ENCODE data around the gene STARD3. TPM values are rescaled to one million over a fixed set of nuclear protein-coding genes. Genes with fewer than 3 reads are reported as not detected.

STARD3 gene
- polyA plus RNA-seq, 1 donor from 2014 or later = 105 TPM

- no peaks in the 10 kb centered on the region for H3F3A ChIP-seq (ENCODE audit: insufficient read depth, low read length, poor library complexity, severe bottlenecking)
- no peak overlapping the region for H2AFZ ChIP-seq (ENCODE audit: low read depth, low read length)
- no peaks in the 10 kb centered on the region for H3K36me3 ChIP-seq (ENCODE audit: insufficient read depth, low read length)
- H3K9me3 ChIP-seq (ENCODE audit: low read length) = no peaks in the 10 kb centered on the region
- H3K27ac ChIP-seq (ENCODE audit: low read length) = no peak overlapping the region
- no peaks in the 10 kb centered on the region for H4K20me1 ChIP-seq (ENCODE audit: insufficient read depth)
- peaks cover 10% of the 10 kb centered on the region for H3K79me2 ChIP-seq (replicated peaks; ENCODE audit: insufficient read depth, low read length)
- TF ChIP-seq EZH2 (IDR thresholded peaks at IDR 0.05; ENCODE audit: borderline replicate concordance, insufficient read depth, low read length, poor library complexity, severe bottlenecking) = no peak
- no peak for TF ChIP-seq POLR2AphosphoS5 (IDR thresholded peaks at IDR 0.05)
- TF ChIP-seq EP300 (conservative IDR thresholded peaks at IDR 0.05; ENCODE audit: poor library complexity, severe bottlenecking) = no peak
- TF ChIP-seq REST (IDR thresholded peaks at IDR 0.05; ENCODE audit: borderline replicate concordance) = no peak
- TF ChIP-seq RAD21 (conservative IDR thresholded peaks at IDR 0.05) = no peak
- no peak for TF ChIP-seq TAF1 (IDR thresholded peaks at IDR 0.05; ENCODE audit: low read depth)
- no peak for TF ChIP-seq CTCF (IDR thresholded peaks at IDR 0.05; ENCODE audit: poor library complexity, severe bottlenecking)
- no peak for TF ChIP-seq SMC3 (conservative IDR thresholded peaks at IDR 0.05; ENCODE audit: poor library complexity)
- TF ChIP-seq MXI1 (conservative IDR thresholded peaks at IDR 0.05; ENCODE audit: poor library complexity, severe bottlenecking) = no peak
- no peak overlapping the region for H3K9ac ChIP-seq (ENCODE audit: low read length)
- no peaks in the 10 kb centered on the region for H3K27me3 ChIP-seq (ENCODE audit: insufficient read depth, low read depth, low read length)
- no peak overlapping the region for H3K4me3 ChIP-seq (ENCODE audit: low read length)
- H3K9me2 ChIP-seq (ENCODE audit: insufficient read depth, low read length) = no peaks in the 10 kb centered on the region
- H3K4me2 ChIP-seq (ENCODE audit: low read length) = no peak overlapping the region
Measured at GRCh38 chr17:39643271-39643670, 6.3 kb downstream of the STARD3 start.

GRCh38 chr17:39647256-39647655 lies 10.3 kb downstream of the STARD3 start:
- H3K27ac ChIP-seq (ENCODE audit: low read length) = no peak overlapping the region
- no peaks in the 10 kb centered on the region for H3K79me2 ChIP-seq (replicated peaks; ENCODE audit: insufficient read depth, low read length)
- H3K4me3 ChIP-seq (ENCODE audit: low read length) = no peak overlapping the region
- H3K9me3 ChIP-seq (ENCODE audit: low read length) = no peaks in the 10 kb centered on the region
- no peaks in the 10 kb centered on the region for H3F3A ChIP-seq (ENCODE audit: insufficient read depth, low read length, poor library complexity, severe bottlenecking)
- H2AFZ ChIP-seq (ENCODE audit: low read depth, low read length) = no peak overlapping the region
- no peaks in the 10 kb centered on the region for H3K27me3 ChIP-seq (ENCODE audit: insufficient read depth, low read depth, low read length)
- no peak overlapping the region for H3K4me2 ChIP-seq (ENCODE audit: low read length)
- no peaks in the 10 kb centered on the region for H3K36me3 ChIP-seq (ENCODE audit: insufficient read depth, low read length)
- H3K9me2 ChIP-seq (ENCODE audit: insufficient read depth, low read length) = no peaks in the 10 kb centered on the region
- no peak for TF ChIP-seq EZH2 (IDR thresholded peaks at IDR 0.05; ENCODE audit: borderline replicate concordance, insufficient read depth, low read length, poor library complexity, severe bottlenecking)
- TF ChIP-seq TAF1 (IDR thresholded peaks at IDR 0.05; ENCODE audit: low read depth) = no peak
- no peak for TF ChIP-seq EP300 (conservative IDR thresholded peaks at IDR 0.05; ENCODE audit: poor library complexity, severe bottlenecking)
- TF ChIP-seq SMC3 (conservative IDR thresholded peaks at IDR 0.05; ENCODE audit: poor library complexity) = no peak
- no peak for TF ChIP-seq MXI1 (conservative IDR thresholded peaks at IDR 0.05; ENCODE audit: poor library complexity, severe bottlenecking)
- no peak overlapping the region for H3K9ac ChIP-seq (ENCODE audit: low read length)
- no peaks in the 10 kb centered on the region for H4K20me1 ChIP-seq (ENCODE audit: insufficient read depth)

Measured in neural cell (in vitro differentiated cells).